HG03558 (cell line): Measurements from ENCODE around the gene ZNF488.

Source experiments
- ATAC-seq: cut with Tn5 transposase; IDR thresholded peaks from one replicate; pipeline ENCODE4 v1.9.1; 2021; ENCODE audit warnings: moderate number of reproducible peaks; ENCODE audit not compliant: unreplicated experiment; ENCODE audit errors: extremely low read depth

The ZNF488 gene

DNA sequence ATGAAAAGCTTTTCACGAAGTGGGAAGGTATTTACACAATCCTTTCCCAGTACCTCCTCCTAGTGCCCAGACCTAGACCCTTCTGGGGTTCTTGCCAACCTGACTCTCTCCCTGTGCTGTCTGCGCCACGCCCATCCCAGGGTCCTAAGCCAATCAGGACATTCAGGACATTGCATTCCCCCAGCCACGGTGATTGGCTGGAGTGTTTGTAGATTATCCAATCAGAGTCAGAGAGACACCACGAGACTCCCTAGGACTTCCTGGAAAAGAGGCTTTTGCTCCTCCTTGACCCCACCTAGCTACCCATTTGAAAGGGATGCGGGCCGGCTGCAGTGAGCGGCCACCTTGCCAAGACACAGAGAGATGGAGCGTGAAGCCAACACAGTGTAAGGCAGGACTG, 65.4 kb downstream of the ZNF488 start:
- no peak for ATAC-seq

DNA sequence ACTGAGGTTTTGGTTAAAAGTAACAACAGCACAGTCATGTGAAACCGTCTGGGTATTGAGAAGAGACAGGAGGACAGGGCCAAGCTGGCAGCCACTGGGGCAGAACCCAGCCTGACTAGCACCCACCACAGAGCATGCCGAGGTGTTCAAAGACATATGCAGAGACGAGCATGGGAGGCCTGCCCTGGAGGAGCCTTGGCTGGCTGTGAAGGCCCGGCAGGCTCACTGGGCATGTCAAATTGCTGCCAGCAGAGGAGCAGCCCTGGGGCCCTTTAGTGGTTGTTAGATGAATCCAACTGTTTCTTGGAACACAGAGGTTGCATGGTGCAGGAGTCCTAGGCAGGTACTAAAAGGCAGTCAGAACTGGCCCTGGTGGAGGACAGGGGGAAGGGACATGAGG, 66.8 kb downstream of the ZNF488 start:
- ATAC-seq = no peak

DNA sequence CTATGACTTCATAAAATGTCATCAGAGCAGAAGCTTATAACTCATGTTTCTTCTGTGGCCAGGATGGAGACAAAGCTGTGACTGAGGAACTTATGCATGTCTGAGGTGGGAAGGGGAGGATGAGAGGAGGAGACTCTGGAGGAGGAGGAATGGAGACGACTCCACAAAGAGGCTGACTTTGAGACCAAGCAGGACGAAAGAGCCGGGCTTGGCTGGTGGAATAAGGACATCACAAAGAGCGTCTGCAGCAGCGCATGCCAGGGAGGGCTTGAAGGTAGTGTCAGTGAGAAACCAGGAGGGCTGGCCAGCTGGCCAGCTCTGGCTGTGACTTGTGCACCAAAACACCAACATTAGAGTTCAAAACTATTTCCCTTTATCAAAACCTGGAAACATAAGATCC, 68.0 kb downstream of the ZNF488 start:
- no peak for ATAC-seq
